Epidermal melanocyte (primary cell): ENCODE results near the gene ARHGEF1.
"Not testable (repeated sequence)": the region's sequence is repeated elsewhere in the genome, so short reads cannot be mapped to it uniquely, and the experiment has no call there.

Source experiments
- DNase-seq: peaks from one replicate; pipeline ENCODE4 v3.0.0; 2011; ENCODE audit warnings: low spot score; ENCODE audit not compliant: insufficient read length

ARHGEF1 gene

GRCh38 chr19:41861846-41862245 lies 21.1 kb upstream of the ARHGEF1 start:
- DNase-seq: peak; percentile 2

- no peak for DNase-seq
Observed at GRCh38 chr19:41862445-41862986, 20.5 kb upstream of the ARHGEF1 start.

GRCh38 chr19:41863209-41863931 lies 19.6 kb upstream of the ARHGEF1 start:
- no peak for DNase-seq

- no peak for DNase-seq
Observed at GRCh38 chr19:41864374-41864773, 18.6 kb upstream of the ARHGEF1 start.

DNA sequence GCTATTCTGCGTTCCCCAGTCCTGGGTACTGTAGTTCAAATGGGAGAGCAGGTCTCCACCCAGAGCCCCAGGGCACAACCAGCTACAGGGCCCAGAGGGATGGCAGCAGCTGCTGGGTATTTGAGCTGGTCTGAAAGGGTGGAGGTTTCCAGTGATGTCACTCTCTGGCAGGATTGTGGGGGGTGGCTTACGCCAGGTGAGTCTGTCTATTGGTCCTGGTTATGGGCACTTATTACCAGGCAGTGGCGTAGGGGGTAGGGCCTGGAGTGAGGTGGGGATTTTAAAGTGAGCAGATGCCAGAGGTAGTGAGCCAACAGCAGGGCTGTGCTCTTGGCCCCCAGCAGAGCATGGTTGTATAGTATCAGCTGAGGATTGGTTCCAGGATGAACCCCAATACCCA lies 16.7 kb upstream of the ARHGEF1 start:
- no peak for DNase-seq

DNA sequence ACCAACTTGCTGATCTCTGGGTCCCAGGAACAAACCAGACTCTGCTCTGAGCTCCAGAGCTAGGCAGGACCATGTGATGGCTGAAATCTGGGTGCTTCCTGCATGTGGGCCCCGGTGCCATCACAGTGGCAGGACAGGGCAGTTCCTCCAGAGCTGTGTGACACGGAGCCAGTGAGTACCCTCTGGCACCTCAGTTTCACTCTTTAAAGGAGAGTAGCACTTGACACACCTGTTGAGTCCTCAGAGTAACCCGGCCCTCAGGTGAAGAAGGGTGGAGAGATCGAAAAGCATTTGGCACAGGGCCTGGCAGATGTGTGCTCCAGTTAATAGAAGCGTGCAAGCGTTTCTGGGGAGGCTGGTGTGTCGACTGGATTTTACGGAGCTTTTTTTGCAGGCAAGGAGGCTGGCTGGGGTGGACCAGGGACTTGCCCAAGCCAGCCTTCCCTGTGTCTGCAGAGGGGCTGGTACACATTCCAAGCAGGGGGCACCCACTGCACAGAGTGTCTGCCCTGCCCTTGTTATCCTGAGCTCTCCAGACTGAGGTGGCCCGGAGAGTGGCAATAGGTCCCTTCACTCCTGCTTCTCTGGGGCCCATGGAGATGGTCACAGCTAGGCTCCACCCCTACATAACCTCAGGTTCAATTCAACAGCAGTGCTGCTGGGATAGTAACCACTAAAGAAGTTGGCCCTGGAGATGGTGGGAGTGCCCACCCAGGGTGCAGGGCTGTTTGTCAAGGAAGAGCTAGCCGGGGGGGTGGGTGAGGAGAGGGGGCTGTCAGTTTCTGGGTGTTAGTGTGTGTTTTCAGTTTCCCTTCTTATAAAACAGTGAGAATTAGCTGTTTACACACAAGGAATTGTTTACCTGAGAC lies 14.6 kb upstream of the ARHGEF1 start:
- no peak for DNase-seq

GRCh38 chr19:41868989-41869300 lies 14.0 kb upstream of the ARHGEF1 start:
- no peak for DNase-seq

- no peak for DNase-seq
Observed at GRCh38 chr19:41869374-41869955, 13.5 kb upstream of the ARHGEF1 start.

DNA sequence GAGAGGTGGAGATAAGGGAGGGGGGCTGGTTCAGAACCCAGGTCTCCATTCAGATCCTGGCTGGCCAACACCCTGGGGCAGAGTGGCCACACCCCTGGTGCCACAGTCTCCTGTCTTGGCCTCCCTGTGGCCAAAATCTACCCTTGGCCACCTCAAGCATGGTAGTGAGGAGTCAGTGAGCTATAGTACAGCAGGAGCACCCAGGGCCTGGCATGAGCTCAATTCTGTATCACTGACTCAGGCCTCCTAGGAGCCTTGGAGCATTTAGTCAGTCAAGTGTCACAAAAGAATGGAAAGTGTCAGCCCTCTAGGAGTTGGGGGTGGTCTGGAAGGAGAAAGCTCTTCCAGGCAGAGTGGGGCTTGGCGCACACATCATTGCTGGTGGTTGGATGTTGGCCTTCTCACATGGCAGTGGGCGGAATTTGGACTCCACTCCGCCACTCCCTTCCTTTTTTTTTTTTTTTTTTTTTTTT lies 12.5 kb upstream of the ARHGEF1 start:
- DNase-seq: no peak

DNA sequence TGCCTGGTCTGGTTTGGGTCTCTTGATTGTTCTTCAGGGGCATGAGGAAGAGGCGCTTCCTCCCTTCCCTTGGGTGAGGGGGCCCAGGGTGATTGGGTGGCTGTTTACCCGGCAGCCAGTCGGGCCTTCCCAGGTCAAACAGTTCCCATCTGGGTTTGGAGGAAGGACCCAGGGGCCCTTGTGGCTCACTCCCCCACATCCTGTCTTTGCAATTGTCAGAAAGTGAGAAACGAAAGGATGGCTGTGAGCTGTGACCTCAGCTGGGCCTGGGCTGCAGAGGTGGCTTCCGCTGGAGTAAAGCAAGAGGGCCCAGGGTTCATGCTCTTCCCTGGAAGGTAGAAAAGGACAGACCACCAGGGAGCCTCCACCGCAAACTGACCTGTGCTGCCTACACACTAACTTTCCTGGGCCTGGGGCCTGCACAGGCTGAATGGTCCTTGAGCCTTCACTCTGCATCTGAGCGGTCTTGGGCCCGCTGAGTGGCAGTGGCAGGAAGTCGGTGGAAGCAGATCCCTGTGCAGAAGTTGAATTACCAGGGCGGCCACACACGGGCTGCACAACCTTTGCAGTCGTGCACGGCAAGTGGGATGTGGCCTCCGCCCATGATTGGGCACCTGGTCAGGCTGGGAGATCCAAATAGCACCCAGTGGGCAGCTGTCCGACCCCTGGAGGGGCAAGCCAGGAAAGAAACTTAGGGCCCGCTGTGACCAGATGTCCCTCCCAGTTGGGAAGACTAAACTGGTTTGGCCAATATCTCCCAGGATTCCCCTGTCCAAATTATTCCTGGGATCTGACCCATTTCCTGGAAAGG lies 11.2 kb upstream of the ARHGEF1 start:
- no peak for DNase-seq

- no peak for DNase-seq
Observed at GRCh38 chr19:41872384-41872774, 10.6 kb upstream of the ARHGEF1 start.

DNA sequence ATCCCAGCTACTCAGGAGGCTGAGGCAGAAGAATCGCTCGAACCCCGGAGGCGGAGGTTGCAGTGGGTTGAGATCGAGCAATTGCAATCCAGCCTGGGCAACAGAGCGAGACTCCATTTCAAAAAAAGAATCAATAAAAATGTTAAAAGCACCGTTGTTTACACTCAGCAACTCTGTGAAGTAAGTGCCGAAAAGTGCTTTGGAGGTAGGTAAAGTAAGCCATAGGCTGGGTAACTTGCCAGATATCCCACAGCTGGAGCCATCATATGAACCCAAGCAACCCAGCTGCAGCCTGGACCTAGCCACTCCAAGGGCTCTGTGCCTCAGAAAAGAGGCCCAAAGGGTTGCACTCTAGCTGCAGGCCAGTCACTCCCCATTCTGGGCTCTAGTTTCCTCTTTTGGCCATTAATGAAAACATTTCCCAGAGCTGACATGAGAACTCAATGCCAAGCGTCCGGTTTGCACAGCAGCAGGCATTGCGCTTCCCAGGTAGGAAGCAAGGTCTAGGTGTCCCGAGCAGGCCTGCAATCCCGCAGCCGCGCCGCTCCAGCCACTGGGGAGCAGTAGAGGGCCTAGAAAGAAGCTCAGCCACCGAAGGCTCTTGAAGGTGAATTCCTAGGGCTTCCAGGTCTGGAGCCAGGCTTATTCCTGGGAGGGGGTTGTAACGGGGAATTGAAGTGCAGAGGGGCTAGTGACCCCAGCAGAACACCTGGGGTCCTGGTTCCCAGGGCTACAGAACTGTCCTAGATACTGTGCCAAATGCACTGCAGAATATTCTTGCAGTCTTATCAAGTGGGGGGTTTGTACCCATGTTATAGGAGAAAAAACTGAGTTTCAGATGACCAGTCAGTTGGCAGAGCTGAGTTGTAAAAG lies 10.0 kb upstream of the ARHGEF1 start:
- no peak for DNase-seq

DNA sequence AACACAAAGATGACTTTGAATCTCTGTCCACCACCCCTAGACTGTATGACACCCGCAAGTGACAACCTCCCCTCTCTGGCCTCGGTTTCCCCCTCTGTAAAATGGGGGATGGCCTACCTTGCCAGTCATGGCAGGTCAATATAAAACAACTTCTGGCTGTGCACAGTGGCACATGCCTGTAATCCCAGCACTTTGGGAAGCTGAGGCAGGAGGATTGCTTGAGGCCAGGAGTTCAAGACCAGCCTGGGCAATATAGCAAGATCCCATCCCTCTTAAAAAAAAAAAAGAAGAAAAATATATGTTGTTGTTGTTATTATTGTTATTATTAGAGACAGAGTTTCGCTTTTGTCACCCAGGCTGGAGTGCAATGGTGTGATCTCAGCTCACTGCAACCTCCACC lies 7.0 kb upstream of the ARHGEF1 start:
- not testable (repeated sequence) for DNase-seq

DNA sequence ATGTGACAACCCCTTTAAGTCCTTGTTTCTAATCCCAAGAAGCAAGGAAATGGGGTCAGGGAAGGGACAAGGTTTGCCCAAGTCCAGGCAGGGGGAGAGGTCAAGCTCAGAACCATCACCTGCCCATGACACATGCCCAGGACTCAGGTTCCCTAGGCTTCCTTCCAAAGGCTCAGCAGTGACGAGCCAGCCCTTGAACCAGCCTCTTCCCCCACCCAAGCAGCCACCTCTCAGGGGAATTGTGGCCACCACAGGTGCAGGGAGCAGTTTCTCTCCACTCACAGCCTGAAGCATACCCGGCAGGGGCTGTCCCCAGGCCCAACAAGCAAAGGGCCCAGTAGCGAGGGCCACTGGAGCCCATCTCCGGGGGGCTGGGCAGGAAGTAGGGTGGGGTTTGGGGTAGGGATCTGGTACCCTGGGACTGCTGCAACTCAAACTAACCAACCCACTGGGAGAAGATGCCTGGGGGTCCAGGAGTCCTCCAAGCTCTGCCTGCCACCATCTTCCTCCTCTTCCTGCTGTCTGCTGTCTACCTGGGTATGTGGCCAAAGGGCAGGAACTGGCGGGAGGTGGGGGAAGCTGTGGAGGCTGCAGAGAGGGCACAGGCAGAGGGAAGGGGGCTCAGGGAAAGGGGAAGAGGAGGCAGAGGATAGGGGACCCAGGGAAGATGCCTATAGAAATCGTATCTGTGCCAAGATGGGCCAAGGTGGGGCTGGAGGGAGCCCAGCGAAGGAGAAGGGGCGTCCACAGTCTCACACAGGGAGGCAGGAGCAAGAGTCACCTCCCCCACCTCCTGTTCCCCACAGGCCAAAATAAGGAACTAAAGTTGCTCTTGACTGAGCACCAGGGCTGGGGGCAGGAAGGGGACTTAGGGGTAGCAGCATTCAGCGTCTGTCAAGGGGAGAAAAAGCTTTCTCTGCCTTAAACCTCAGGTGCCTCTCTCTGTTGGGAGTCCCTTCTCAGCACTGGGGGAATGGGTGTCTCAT lies 5.8 kb upstream of the ARHGEF1 start, which contains the start of gene CD79A:
Gene CD79A, plus strand, starts transcription at position 433 of the 986 bp plus-strand sequence. Its CDS starts 26 bp downstream, at position 459.
- no peak for DNase-seq

DNA sequence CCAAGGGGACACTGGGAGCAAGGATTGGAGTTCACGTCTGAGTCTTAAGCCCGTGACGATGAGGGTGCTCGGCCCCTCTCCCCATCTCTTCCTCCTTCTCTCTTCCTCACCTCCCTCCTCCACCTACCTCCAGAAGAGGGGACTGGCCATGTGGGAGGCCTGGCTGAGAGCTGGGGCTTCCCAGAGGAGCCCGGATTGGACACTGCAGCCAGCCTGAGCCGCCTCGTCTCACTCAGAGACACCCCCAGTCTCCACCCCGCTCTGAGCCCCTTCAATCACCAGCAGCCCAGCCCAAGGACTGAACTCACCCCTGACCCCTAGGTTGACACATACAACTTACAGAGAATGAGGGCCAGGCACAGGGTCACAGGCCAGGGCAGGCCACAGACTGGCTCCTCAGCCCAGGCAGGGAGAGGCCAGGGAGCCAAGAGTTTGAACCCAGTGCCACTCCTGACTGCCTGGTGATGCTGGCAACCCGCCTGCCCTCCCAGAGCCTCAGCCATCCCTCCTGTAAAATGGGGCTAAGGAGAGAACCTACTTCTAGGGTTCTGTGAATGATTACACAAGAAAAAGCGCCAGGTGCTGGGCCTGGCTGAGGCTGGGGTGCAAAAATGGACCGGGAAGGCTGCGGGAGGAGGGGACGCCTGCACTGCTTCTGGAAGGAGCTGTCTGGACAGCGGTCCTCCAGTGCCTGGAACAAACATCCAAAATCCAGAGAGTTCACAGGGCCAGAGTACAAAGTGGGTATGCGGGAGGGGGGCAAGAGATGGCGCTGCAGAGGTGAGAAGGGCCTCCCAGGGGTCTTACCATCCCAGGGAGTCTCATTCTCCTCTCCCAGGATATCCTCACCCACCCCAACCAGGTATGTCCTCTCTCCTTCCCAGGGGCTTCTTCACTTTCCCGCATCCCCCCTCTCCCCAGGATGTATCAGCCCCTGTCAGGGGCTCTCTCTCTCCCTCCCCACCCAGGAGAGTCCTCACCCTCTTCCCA lies 4.8 kb upstream of the ARHGEF1 start:
- DNase-seq: no peak

DNA sequence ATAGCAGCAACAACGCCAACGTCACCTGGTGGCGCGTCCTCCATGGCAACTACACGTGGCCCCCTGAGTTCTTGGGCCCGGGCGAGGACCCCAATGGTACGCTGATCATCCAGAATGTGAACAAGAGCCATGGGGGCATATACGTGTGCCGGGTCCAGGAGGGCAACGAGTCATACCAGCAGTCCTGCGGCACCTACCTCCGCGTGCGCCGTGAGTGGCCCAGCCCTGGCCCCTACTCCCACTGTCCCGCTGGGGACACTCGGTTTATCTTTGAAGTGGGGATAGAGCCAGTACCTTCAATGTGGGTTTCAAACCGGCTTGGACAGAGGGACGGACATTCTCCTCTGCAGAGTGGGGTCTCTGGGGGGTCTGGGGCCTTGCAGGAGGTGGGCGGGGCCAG lies 3.9 kb upstream of the ARHGEF1 start:
- DNase-seq: no peak

DNA sequence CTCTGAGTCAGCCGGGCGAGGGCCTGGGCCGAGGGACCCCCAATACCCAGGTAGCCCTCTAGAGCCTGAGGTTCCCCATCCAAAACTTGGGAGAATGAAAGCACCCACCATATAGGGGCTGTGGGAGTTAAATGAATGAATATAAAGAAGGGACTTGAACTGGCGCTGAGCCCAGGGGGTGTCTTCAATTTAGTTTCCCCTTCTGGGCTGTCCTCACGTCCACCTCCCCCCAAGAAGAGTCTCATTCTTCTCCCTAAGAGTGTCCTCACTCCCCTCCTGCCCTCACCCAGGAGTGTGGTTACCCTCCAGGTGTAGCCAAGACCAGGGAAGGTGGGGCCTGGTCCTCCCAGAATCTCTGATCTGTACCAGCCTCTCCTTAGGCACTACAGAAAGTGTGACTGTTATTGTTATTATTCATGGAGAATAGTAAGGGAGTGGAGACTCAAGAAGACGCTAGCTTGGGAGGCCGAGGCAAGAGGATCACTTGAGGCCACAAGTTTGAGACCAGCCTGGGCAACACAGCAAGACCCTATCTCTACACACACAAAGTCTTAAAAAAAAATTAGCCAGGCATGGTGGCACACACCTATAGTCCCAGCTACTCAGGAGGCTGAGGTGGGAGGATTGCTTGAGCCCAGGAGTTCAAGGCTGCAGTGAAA lies 3.2 kb upstream of the ARHGEF1 start:
- DNase-seq: no peak
